Dermis lymphatic vessel endothelial cell (primary cell): ENCODE data around the gene ACTR5. TPM values are rescaled to one million over a fixed set of nuclear protein-coding genes. Genes with fewer than 3 reads are reported as not detected.

Experiments used
- total RNA-seq: library from RNA; depleted of rRNA; stranded (reverse); fragments of >200 nt; gene quantifications from 2 replicates; pipeline ENCODE4 v1.2.1, GENCODE V29; 2014

The ACTR5 gene
- total RNA-seq: 6.6 and 8.3 TPM in 2 replicates

GRCh38 chr20:38748097-38748860 is at the start of gene ACTR5:
ACTR5 (plus strand) TSS chr20:38748460; CDS start chr20:38748479, 19 bp downstream.

GRCh38 chr20:38723848-38724625 is 24.2 kb upstream of the ACTR5 start, which contains the start of gene SLC32A1:
SLC32A1 (plus strand) TSS chr20:38724486; CDS start chr20:38724725, 239 bp downstream.

GRCh38 chr20:38805502-38805957 is 57.3 kb downstream of the ACTR5 start, which contains the start of gene PPP1R16B:
PPP1R16B (plus strand) TSS chr20:38805697; CDS start chr20:38835926, 30,229 bp downstream.

Other genes starting within 250 kb of the ACTR5 start
- gene ADIG, start 167.3 kb upstream of the ACTR5 start, total RNA-seq: not detected in 2 replicates
- gene ARHGAP40, start 146.7 kb upstream of the ACTR5 start, total RNA-seq: not detected in 2 replicates
- not detected in 2 replicates for gene SLC32A1, start 24.0 kb upstream of the ACTR5 start, total RNA-seq
- gene PPP1R16B, start 57.2 kb downstream of the ACTR5 start, total RNA-seq: 141 and 183 TPM in 2 replicates
- gene FAM83D, start 178.0 kb downstream of the ACTR5 start, total RNA-seq: 9.4 and 10.1 TPM in 2 replicates
- 7.4 and 11.6 TPM in 2 replicates for gene DHX35, start 213.9 kb downstream of the ACTR5 start, total RNA-seq